CD4-positive, alpha-beta T cell treated with Interferon gamma for 1 hour (primary cell): ENCODE data around the gene GRM7.

Experiments
- DNase-seq: peaks from one replicate; pipeline ENCODE4 v3.0.0-alpha.2; 2020

The GRM7 gene

DNA sequence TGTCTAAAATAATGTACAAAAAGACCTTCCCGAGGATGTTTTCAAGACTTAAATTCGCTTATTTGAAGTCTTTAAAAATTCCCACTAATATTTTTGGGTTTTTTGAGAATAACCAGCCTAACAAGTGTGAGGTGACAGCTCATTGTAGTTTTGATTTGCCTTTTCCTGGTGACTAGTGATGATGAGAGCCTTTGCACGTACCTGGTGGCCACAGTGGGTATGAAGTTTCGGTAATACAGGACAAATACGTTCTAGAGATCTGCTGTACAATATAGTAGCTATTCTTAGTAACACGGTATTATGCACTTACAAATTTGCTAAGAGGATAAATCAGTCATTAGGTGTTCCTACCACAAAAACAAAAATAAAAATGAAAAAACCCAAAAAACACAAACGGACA lies 124.9 kb downstream of the GRM7 start:
- no peak for DNase-seq

DNA sequence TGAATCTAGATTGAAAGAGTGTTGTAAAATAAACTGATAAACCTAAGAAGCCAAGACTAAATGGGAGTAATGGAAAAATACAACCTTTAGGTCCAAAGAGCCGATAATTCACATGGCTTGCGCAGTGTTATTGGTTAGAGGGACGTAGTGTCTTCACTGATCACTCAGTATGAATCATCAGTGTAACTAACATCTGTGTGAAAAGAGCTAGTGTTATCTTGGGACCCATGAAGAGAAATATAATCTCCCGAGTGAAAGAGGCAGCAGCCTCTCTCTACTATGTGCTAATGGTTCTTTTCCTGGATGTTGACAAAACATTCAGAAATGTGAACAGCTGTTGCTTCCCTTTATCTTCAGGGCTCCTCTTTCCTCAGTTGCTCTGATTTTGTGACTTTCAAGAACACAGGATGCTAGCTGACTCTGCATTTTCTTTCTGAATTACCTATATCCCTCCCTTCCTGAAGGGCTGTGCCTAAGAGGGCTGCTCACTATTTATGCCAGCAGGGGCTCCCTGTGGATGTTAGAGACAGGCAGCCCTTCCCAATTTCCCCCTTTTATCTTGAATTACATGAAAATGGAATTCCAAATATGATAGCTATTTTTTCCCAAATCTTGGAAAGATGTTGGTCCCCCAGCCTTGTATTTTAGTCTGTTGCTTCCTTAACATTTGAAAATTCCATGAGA lies 128.8 kb downstream of the GRM7 start:
- DNase-seq: no peak

DNA sequence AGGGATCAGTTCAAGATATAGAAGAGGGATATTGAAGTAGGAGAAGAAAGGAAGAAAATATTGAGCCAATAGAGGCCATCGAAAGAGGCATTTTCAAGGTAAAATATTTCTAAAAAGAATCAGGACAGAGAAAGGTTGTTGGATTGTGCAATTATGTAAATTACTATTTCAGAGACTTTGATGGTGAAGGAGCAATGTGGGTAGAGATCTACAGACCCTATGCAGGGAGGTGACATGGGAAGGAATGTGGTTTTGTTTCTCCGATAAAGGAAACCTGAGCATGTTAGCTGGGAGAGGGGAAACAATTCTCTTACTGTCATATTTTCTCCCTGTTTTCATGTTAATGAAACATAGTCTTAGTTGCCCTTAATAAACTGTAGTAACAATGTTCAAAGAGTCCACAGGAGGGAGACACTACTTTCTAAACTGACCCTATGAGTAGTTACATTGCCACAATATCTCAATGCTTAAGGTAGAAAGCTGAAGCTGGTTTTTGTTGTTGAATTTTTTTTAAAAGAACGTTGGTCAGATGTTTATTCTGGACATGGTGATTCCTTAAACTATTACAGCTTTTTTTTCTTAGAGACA lies 133.3 kb downstream of the GRM7 start:
- no peak for DNase-seq

DNA sequence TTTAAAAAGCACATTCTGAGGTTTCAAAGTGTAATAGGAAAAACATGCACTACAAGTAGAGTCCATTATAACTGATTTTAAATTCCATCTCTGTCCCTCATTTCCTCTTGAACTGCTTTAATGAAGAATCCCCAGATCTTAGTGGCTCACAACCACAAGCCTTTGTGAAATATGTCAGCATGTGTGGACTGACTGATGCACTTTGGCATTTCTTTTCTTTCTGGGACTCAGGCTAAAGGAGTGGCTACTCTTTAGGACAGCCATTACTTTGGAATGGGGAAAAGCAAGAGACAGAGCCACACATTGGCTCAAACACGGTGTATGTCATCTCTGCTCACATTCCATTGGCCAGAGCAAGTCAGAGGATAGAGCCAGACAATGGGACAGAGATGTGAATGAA lies 139.6 kb downstream of the GRM7 start:
- DNase-seq: no peak

DNA sequence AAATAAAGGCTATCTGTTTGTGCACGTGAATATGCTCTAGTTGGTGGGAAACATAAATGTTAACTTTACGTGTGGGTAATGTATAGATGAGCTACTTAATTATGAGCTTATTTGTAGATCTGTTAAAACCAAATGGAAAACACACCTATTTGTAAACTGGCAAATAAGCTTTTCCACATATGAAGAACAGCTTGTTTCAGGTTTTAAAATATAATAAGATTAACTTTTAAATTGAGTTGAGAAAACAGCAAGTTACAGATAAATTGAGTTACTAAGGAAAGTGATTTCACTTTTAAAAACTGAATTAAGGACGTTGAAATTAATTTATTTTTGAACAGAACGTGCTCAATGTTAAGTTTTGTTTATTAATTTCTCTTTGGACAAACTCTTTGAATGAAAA lies 140.5 kb downstream of the GRM7 start:
- no peak for DNase-seq

DNA sequence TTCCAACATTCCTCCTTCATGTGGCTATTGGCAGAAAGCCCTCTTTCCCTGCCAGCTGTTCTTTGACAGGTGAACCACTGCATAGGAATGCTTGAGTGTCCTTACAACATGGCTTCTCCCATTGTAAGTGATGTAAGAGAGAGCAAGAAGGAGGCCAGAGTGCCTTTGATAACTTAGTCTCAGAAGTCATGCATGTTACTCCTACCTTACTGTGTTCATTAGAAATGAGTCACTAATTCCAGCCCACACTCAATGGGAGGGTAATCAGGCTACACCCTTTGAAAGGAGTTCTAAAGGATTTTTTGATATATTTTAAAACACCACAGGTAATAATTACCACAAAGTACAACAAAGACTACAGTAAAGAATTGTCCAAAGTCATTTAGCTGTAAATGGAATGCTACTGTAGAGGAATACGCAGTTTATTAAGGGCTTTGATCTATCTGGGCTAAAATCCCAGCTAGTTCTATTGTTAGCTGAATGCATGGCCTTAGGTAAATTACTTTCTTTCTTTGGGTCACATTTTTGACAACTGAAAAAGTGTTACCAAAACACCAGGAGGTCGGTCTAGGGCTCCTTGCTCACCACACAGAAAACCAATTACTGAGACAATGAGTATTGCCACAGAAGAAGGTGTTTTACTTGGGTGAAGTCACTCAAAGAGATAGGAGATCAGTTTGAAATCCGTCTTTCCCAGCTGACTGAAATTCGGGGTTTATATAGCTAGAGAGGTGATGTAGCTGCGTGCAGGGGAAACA lies 154.9 kb downstream of the GRM7 start:
- no peak for DNase-seq

DNA sequence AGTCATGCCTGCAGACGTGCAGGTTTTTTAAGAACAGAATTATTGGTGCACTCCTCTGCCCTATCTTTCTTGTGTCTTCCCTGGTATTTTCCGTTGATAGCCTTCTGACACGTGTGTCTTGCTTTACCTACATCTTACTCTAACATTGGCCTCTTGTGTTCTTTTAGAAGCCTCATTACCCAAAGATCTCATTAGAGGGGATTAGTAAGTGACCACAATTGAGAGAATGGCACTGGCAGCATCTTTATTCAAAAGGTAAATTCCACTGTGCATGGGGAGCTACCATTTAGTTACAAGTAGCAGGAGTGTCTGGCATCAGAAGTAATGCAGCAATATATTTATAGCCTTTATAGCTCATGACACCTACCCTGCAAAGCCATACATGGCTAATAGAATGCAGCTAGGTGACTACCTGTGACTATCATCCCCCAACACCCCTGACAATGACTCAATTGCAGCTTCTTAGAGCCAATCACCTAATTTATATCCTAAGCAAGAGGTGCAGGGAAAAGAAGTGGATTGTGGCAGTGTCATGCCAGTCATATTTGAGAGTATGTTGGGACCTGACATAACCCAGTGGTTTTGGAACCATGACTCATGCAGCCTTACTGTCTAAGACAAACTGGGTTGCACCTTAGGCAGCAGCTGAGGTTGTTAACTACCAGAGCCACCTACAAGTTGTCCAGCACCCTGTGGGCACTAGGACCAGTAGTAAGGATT lies 164.8 kb downstream of the GRM7 start:
- DNase-seq: no peak

DNA sequence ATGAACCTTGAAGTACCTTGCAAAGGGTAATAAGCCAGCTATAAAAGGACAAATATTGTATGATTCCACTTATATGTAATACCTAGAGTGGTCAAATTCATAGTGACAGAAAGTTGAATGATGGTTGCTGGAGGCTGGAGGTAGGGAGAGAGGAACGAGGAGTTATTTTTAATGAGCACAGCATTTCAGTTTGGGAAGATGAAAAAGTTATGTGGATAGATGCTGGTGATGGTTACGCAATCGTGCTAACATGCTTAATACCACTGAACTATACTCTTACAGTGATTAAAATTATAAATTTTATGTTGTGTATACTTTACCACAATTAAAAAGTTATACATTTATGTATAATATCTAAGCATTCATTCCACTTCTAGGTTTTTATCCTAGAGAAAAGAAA lies 168.6 kb downstream of the GRM7 start:
- DNase-seq: no peak

DNA sequence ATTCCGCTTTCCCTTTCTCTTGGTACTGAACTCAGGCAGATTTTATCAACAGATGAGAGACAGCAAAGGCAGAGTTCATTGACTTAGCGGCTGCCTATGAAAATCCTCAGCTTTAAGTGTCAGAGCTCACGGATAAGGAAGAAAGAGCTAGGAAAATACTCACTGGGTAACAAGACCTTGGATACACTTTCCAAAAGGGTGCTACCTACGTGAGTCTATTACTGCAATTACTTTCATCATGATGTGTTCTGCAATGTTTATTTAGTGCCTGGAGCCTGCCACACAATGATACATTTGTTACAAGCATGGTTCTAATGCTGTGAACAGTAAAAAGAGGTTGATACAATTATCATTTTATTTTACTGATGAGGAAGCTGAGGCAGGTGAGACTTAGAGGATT lies 177.5 kb downstream of the GRM7 start:
- no peak for DNase-seq

DNA sequence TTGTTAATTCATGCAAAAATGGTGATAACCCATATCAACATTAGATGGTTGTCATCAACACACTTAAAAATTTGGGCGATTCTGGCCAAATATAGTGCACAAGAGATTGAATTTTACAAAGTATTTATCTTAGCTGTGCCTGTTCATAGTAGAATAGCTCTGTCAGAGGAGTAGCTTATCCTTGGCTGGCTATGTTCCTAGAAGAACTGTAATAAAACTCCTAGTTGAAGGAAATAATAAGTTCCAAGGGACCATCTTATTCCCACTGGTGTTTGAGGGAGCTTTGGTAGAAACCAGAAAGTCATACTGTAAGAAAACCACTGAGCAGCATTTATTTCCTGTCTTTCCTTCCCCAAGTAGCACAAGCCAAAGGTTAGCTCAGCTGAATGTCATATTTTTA lies 201.8 kb downstream of the GRM7 start:
- DNase-seq: no peak

DNA sequence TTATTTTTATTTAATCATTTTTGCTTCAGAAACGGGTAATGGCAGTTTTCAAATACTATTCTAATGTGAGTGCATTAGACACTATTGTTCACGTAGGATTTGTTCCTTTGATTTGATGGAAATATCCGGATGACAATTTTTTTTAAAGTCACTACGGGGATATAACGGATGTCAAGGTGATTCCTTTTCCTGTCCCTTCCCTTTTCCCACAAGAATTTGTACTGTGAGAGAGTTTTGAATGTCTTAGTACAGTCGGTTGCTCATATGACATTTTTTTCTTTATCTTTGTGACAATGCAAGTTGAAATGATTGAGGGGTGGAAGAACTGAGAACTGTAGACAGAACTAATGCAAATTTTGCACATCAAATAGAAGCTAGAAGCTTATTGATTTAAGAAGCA lies 209.5 kb downstream of the GRM7 start:
- no peak for DNase-seq

DNA sequence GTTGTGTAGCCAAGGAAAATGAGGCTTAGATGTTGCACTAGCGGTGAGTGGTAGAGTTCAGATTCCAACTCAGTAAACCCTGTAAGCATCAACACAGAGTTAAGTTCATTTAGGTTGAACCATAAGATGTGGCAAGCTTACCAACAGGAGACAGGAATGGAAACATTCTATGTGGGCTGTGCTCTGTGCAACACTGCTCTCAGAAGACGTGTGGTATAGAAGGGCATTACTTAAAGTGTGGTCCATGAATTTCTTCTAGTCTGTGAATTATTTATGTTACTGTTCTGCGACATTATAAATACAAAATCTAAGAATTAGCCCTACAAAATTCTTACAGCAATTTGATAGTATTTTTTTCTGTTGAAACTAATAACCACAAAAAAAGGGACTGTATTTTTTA lies 213.3 kb downstream of the GRM7 start:
- DNase-seq: no peak

DNA sequence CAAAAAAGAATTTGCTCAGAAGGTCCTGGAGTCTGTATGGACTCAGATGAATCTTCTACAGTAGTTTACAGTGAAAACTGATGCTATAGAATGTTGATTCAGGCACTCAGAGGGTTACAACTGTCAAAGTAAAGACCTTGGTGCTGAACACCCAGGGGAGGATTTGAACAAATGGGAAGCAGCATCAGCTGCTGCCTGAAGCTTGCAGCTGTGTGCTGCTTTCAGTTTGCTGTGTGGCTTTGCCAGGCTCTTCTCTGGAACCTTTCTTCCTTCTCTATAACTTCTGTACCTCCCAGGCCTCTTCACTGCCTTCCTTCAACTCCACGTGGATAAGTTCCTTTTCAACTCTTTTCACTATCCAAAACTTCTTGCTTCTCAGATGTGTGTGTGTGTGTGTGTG lies 214.2 kb downstream of the GRM7 start:
- DNase-seq: no peak

DNA sequence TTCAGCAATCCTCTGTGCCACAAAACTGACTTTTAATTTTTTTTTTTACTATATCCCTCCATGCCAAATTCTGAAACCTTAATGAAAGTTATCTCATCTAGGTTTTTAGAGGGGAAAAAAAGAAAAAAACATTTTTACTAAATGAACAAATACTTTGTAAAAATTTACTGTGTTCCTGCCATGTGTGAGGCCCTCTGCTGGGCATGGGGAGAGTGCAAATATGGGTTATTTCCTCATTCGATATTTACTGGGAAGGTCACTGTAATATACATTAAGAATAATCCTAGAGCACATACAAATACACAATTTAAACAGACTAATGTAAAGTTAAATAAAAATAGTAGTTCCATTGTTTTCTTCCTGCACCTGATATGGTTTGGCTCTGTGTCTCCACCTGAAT lies 215.0 kb downstream of the GRM7 start:
- no peak for DNase-seq

DNA sequence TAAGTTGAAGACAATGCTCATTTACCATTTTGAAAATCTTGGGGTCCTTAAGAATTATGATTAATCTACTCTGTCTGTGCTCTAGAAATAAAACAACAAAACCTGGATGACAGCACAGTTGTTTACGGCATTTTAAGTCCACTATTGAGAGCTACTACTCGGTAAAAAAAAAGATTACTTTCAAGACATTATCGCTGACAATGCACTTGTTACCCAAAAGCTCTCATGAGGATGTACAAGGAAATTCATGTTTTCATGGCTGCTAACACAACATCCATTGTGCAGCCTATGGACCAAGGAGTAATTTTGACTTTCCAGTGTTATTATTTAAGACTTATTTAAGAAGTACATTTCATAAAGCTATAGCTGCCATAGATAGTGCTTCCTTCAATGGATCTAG lies 221.3 kb downstream of the GRM7 start:
- DNase-seq: no peak

DNA sequence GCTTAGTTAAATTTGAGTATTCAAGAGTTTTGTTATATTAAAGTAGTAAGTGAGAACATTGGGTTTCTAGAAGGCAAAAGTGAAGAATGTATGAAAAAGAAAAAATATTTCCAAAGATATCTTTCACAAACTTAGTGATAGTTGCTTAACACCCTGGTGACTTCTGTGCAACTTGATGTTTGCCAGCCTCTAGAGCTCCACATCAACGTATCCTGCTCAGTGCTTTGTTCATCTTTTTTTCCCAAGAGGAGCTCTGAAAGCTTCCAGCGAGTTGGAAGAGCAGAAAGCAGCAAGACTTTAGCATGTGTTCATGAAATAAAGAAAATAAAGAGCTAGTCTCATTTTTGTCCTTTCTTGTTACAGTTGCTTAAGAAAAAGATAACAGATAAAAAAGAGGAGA lies 225.5 kb downstream of the GRM7 start:
- DNase-seq: no peak

DNA sequence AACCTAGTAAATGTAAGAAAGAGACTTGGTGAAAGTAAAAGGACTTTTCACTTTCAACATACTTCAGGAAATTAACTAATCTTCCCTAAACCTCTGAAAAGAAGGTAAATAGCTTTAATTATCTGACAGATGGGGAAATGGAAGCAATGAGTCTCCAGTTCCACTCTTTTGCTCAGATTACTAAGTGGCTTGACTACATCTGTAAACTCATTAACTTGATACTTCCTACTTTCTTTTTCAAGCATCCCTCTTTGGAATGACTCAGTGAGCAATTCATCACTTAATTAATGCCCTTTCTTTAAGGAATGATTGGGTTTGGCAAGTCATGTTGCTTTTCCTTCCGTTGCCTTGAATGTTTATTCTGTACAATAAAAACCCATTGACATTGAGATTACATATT lies 234.2 kb downstream of the GRM7 start:
- DNase-seq: no peak

DNA sequence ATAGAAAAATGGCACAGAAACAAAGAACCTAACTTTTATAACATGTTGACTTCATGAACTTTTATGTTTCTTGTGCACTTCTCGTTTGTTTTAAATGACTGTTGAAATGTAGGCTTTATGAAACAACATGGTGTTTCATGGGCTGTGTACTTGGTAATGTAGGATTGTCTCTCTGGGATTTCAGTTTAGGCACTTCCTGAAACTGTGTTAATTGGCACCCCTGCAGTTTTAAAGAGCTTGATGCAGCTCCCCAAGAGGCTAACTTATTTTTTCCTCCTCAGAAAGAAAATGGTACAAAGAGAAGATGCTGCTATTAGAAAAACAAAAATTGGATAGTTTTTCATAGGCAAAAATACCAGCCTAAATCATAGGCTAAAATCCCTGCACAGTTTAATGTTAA lies 239.2 kb downstream of the GRM7 start:
- no peak for DNase-seq

DNA sequence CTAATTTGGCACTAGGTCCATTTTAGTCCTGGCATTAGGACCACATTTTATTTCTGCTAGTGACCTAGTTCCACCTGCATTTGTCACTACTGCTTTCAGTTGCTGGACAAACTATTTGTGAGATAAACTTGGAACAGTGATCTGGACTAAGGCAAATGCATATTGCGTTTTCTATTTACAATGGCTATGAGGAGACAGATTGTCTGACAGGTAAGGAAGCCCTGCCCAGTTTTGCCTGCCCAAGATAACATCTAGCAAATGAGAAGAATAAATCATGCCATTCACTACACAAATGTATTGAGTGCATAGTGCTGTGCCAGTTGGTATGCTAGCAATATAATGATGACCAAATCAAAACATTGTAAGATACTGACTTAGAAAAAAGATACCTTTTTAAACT lies 245.7 kb downstream of the GRM7 start:
- DNase-seq: no peak

DNA sequence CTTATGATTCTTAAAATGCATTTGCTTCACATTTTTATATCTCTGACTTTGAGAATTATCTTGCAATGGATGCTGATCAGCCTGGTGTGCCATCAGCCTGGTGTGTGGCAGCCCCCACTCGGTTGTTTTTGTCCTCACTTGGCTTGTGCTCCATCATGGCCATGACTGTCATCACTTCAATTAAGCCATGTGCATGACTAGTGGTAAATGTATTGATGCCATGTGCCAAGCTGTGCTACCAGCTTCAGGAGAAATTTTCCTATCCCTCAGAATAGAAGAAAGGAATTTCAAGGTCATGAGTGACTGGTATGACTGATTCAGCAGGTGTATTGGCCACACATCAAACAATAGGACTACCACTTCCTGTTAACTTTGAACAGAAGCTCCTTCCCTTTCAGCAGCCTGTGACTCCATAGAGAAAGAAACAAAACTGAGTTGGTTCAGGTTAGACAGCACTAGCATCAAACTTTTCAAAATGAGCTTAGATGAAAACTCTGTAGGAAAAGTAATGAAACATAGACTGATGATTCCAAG lies 251.7 kb downstream of the GRM7 start:
- DNase-seq: no peak

DNA sequence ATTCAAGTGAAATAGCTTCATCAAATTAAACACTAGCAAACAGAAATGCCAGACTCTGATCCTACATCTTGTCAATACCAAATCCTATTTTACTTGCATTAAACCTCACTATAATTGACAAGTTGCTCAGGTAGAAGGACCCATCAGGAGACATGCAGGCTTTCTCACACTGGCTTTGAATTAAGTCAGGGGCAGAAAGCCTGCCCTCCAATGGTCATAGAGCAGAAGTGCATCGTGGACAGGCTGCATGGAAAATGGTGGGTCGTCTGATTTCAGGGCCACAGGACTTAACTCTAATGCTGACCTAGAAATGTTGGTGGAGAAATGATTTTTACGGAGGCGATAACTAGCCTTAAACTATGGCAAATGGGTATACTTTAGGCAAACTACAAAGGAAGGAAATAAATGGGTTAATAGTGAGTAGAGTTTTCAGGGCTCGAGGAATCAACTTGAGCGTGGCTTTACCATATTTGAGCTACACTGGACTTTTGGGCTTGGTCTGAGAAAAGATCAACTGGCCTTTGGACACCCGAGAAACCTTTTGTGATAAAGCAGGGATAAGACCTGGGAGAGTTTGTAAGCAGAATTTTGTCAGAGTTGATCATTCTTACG lies 283.9 kb downstream of the GRM7 start:
- DNase-seq: no peak

DNA sequence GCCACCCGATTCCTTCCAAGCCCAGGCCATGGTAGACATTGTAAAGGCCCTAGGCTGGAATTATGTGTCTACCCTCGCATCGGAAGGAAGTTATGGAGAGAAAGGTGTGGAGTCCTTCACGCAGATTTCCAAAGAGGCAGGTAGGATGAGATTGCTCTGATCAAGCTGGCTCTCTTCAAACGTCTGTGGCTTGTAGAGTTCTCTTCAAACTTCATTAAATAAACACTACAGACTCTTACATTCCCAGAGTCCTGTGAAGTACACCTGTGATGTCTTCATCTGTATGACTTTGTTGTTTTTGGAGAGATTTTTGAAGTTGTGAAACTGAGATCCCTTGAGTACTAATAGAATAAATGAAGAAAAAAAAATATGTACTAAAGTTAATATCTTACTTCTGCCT lies 285.6 kb downstream of the GRM7 start:
- no peak for DNase-seq

DNA sequence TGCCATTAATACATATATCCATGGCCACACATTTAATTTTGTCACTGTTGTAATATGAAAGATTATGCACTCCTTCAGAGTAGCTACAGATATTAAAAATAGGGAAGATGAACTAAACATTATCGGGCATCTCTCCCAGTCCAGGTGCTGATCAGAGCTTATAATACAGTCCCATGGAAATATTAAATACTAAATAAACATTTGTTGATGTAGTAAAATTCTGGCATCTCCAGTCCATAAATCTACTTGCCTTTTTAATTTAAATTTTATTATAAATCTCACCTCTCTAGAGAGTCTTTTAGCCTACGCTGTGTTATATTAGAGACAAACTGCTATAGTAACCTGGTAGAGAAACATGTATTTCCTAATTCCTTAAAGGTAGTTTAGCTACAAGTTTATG lies 297.6 kb downstream of the GRM7 start:
- no peak for DNase-seq
